GM18498 (cell line): ENCODE measurements around the gene EIF2S1.
"Not testable (repeated sequence)": the region's sequence is repeated elsewhere in the genome, so short reads cannot be mapped to it uniquely, and the experiment has no call there.

ENCODE experiments used
- ATAC-seq: cut with Tn5 transposase; IDR thresholded peaks from one replicate; pipeline ENCODE4 v1.9.1; 2021; ENCODE audit warnings: mild to moderate bottlenecking, moderate library complexity; ENCODE audit not compliant: unreplicated experiment

Gene EIF2S1

DNA sequence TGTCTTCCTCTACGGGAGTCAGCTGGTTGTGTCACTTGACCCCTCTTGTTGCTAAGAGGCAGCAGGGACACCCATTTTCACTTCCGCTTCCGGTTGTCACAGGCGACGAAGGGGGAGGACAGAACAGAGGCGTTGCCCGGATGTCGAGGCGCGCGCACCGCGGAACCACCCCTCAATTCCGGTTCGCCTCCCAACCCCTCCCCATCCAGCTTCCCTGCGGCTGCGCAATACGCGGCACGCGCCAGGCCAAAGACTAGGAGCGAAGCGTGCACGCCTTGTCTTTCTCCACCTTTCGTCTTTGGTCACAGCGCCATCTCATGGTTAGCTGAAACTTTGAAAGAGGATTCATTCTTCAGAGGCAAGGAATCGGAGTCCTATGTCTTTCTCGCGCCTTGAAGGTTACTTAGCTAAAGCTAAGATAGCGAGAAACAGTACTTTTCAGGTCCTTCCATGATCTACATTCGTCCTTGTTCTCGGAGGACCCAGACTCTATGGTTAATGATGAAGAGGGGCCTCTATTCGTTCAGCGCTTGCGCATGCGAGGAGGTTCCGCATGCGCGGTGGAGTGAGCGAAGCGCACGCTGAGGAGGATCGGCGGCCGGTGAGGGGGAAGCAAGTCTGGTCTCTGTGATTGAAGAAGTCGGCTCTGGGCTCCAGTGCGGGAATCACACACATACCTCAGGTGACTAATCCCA lies at the start of gene EIF2S1, which contains the start of gene ATP6V1D:
Gene EIF2S1, plus strand, starts transcription at position 554 of the 695 bp plus-strand sequence. CDS start 4,440 bp downstream, outside the sequence.
Gene ATP6V1D, minus strand, starts transcription at position 30 of the 695 bp plus-strand sequence. CDS start 106 bp downstream, outside the sequence.
- ATAC-seq = peak; percentile 89

DNA sequence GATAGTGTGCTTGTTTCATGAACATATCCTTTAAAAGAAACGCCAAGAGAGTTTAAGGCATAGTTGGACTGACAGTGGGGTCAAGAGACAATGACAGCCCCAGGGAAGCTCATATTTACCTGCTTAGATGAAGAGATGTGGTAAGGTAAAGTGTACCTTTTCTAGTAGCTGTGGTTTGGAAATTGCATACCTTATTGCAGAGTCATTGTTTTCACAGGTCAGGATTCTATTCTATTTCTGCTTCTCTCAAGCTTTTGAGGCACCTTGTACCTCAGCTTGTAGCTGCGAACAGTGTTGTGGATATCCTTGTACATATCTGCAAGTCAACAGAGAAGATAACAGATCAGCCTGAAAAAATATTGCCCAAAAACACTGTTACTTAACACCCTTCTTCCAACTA lies 48.3 kb upstream of the EIF2S1 start:
- ATAC-seq = no peak

DNA sequence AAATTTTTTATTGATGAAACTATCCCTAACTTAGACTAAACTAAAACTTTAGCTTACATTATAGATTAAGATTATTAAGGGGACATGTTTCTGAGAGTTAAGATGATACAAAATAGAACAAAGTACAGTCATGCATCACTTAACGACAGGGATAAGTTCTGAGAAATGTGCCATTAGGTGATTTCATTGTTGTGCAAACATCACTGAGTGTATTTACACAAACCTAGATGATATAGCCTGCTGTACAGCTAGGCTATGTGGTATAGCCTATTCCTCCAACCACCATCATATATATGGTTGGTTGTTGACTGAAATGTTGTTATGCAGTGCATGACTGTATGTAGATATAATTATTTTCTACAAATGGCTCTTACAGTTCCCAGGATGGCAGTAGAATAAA lies 47.0 kb upstream of the EIF2S1 start:
- ATAC-seq = no peak

DNA sequence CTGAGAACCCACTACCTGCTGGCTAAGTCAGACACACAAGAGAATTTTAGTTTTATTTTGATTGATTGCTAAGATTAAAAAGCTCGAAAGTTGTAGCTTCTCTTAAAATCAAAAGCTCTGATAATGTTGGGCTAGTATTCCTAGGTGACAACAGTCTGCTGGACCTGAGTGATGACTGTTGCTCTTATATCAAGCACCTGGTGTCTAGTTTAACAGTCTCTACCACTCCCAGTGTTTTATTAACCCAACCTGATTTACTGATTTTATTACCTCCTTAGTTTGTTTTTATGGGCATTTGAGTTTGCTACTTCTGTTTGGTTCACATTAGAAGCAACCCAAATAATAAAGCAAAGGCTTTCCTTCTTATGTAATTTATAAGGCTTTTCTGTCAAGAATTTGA lies 42.3 kb upstream of the EIF2S1 start:
- no peak for ATAC-seq

DNA sequence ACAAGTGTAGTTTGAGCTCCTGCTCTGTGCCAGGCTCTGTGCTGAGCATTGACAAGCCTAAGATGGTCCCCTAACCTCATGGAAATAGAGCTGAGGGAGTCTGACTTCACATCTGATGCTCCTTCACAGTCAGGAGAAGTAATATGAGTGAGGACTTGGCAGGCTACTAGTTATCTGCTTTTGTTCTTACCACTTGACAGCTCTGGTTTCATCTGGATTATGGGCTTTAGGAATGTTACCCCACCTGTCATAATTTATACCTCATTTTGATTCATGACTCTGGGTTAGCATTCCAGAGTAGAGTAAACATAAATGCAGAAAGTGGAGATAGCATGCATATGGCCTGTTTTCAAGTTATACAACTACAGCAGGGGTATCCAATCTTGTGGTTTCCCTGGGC lies 41.0 kb upstream of the EIF2S1 start:
- no peak for ATAC-seq

DNA sequence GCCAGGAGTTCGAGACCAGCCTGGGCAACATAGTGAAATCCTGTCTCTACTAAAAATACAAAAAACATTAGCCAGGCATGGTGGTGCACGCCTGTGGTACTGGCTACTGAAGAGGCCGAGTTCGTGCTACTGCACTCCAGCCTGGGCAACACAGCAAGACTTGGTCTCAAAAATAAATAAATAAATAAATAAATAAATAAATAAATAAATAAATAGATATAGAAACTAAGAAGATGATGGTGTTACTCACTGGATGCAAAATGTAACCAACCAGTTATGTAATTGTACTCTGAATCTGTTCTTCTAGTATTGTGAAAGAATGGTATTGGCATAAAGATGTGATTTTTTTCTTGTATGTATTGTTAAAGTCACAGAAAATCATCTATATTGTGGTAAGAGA lies 30.5 kb upstream of the EIF2S1 start:
- not testable (repeated sequence) for ATAC-seq

DNA sequence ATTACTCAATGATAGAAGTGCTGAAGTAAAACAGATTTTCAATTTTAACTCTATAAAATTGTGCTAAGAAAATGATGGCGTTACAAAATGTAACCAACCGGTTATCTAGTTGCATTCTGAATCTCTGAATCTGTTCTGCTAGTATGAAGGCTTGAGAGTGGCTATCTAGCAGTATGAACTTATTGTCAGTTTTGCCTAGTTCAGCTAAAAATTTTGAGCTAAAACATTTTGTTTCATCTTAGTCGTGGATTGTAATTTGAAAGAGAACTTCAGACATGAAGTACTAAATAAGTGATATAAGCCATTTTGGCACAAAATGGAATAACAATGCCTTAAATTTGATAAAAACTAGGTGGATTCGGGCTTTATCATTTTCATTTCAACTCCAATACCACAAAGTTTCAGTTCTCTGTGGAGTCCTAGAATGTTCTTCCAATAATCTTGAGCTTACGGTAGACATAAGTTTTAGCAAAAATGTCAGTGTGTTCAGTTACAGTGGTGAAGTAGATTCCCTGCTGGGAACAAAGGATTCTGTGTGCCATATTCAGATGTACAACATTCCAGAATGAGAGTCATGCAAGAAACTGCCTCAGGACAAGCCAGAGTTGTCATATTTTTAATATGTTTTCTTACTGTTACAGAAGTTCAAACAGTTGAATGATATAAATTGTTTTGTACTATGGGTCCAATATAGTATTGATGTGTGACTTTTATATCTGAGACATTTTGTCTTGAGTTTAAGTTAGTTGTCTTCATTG lies 28.6 kb upstream of the EIF2S1 start:
- ATAC-seq = no peak

DNA sequence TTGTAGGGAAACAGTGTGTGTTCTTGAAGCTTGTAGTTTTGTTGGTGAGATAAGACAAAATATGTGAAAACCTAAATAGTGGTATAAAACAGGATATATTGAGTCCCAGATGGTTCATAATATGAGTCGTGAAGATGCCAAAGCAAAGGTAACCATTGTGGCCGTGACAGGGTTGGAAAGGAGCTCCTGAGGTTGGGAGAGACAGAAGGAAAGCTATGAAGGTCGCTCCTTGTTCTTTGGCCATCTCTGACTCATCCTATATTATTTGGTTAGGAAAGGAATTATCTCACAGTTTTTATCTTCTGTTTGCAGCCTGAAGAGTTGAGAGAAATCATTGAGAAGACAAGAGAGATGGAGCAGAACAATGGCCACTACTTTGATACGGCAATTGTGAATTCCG lies 27.7 kb upstream of the EIF2S1 start:
- ATAC-seq = no peak

DNA sequence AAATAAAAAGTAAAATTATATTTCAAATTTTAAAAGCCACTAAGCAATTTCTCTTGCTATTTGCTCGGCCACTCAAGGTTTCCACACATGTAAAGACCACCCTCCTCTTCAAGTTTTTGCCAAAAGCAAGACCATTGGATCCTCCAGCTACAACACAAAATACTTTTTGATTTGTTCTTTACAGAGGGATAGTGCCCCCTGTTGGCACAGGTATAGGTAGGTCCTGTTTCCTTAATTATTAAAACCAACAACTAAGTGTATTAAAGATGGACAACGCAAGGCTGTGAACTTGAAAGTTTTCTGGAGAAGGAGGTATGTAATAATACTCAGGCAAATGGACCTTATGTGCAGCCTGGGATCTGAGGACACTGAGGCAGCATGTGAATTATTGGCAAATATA lies 24.3 kb upstream of the EIF2S1 start:
- ATAC-seq = no peak

DNA sequence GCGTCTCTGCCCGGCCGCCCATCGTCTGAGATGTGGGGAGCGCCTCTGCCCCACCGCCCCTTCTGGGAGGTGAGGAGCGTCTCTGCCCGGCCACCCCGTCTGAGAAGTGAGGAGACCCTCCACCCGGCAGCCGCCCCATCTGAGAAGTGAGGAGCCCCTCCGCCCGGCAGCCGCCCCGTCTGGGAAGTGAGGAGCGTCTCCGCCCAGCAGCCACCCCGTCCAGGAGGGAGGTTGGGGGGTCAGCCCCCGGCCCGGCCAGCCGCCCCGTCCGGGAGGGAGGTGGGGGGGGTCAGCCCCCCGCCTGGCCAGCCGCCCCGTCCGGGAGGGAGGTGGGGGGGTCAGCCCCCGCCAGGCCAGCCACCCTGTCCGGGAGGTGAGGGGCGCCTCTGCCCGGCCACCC lies 18.9 kb upstream of the EIF2S1 start:
- ATAC-seq = not testable (repeated sequence)

DNA sequence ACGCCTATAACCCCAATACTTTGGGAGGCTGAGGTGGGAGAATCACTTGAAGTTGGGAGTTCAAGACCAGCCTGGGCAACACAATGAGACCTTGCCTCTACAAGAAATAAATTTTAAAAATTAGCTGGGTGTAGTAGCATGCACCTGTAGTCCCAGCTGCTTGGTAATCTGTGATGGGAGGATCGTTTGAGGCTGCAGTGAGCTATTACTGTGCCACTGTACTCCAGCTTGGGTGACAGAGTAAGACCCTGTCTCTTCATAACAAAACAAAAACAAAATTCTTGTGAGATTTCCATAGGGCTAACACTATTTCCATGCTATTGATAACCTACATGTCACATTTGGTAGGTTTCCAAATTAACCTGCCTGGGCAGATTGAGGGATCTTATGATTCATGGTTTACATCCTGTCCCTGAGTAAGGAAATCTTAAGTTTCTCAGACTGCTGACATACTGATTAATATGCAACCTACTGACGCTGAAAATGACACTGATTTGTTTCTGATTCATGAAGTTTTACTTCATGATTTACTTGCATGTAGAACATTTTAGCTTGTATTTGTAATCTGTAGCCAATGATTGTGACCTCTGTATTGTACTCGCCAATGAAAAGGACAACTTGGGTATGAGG lies 16.4 kb upstream of the EIF2S1 start:
- no peak for ATAC-seq

DNA sequence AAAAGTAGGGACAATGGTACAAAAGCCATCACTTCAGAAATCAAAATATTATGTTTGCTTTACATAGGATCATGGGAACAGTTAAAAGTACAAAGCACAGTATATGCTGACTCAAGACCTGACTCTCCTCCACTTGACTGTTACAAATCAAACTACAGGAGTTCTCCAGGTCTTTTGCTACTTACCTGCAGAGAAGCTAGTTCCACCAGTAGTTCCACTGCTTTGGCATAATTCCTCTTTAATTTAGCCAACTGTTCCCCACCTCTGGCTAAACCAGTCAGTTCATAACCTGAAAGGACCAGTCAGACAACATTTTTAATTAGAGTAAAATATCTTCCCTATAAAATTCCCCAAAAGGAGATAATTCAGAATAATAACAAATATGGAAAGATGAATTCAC lies 14.5 kb upstream of the EIF2S1 start:
- no peak for ATAC-seq

DNA sequence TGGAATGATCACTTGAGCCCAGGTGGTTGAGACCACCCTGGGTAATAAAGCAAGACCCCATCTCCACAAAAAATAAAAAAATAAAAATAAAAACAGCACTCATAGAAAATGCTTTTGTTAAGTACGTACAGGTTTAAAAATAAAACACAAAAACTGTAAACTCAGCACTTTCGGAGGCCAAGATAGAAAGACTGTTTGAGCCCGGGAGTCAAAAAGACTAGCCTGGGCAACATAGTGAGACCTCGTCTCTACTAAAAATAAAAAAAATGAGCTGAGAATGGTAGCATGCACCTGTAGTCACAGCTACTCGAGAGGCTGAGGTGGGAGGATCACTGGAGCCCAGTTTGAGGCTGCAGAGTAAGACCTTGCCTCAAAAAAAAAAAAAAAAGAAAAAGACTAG lies 8.1 kb upstream of the EIF2S1 start:
- ATAC-seq = no peak

DNA sequence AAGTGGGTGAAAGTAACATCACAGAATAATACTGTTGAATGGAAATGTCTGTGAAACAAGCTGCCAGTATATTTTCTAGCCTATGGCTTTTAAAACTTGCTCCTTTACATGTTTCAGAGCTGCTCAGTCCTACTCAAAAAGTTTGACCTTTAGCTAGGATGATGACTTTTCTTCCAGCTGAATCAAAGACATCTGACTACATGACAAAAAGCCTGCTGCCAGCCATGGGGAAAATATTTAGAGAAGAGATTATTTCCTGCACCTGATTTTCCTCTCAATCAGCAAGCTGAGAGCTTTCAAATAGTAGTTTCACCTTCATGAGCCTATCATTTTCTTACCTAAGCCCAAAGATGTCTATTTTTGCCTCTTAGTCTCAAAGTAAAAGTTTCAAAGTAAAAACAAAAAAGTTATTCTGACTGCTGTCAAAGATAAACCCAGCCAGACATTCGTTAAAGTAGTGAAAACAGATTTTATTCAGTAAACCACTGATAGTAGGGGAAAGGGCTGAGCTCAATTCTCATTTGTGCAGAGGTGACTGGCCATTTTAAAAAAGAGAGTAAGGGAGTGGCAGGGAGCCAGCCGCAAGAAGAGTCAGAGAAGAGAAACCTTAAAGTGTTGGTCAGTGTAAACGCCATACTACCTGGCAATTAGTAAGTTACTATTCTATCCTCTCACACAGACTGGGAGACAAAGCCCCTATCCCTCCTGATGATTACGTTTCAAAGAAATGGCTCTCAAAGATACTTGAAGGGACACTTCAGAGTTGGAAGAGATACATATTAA lies 2.8 kb upstream of the EIF2S1 start:
- ATAC-seq = no peak

DNA sequence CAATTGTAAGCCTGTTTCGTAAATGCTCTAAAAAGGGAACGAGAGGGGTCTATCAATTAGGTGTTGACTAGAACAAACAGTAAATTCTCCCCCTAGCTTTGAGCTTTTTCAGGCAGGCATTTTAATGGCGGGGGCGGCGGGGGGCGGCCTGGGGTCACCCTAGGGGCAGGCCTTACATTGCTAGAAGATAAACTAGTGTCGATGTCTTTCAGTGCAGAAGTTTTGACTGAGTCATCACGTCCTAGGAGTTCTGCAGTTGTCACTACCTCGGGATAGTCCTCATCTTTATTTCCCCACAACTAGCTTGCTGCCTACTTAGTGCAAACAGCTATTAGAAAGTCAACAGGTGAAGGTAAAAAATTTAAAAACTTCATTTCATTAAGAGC lies 2.2 kb upstream of the EIF2S1 start:
- no peak for ATAC-seq

DNA sequence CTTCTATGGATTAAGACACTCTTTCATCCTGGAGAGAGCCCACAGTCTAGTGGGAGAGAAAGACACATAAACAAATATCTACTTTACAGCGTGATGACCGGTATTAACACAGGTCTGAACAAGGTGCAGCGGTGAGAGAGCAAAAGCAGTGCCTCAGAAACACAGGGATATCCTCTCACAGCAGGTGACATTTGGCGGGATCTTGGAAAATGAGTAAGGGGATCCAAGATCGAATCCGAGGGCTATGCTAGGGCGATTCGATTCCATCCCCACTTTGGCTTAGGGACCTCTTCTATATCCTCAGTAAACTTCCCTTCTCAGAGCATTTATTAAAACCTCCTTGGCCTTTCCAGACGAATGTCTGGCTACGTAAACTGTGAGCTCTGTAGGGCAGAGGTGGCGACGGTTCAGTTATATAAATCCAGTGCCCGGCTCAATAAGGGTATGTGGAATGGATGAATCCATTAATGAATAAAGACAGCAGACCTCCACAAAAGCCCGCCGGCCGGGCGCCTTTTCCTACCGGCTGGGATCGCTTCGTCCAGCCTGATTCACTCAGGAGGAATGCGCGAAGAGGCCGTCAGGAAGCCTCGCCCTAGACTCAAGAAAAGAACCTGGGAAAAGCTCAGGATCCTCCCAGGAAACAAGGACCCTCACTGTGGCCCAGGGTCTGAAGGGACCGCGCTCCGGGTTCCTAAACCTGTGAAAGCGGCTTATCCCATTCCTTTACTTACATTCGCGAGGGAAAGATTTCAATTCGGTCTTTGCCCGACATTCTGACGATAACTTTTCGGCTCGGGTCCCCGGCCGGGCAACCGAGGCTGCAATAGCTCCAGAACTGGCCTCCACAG lies 979 bp upstream of the EIF2S1 start:
- peak; percentile 0 for ATAC-seq

DNA sequence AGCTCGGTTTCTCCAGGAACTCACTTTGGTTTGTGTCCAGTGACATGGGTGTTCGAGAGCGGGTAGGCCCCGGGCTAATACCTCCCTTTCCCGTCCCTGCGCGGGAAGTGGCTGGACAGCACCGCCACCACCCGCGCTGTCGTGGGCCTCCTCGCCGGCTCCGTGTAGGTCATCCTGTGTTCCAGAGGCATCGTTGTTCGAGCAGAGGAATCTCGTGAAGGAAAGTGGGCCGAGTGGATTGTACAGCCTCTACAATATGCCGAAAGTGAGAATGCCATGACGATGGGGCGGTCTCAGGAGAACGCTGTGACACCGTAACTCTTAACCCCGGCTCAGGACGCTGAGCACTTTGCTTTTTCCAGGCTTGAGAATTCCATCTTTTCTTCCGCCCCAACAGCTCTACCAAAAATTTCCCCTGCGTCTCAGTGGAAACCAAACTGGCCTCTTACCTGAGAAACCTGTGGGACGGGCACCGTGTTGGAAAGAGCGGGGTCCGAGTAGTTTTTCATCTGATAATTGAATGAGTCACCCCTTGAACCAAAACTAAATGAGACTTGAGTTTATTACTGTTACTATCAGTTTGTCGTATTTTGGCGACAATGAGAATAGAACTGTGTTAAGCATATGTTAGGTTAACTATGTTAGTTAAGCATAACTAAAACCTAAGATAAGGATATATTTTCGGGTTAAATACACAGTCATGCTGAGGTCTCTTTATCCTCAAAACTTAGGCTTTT lies 510 bp downstream of the EIF2S1 start:
- ATAC-seq = peak; percentile 31

DNA sequence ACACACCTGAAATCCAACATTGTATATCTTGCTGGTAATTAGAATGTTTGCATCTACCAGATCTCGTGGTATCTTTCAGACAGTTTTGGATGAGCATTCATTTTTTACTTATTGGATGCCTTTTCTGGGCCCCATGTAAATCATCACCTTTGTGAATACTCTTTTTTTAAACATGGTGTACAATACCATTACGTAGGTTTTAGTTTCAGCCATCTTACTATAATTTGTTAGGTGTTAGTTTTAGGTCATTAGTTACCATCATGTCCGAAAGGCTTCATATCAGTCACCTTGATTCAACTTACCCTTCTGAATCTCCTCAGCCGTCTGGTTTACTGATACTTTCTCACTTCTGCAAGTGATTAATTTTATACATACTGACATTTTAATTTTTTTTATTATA lies 5.3 kb downstream of the EIF2S1 start:
- ATAC-seq = peak; percentile 63

DNA sequence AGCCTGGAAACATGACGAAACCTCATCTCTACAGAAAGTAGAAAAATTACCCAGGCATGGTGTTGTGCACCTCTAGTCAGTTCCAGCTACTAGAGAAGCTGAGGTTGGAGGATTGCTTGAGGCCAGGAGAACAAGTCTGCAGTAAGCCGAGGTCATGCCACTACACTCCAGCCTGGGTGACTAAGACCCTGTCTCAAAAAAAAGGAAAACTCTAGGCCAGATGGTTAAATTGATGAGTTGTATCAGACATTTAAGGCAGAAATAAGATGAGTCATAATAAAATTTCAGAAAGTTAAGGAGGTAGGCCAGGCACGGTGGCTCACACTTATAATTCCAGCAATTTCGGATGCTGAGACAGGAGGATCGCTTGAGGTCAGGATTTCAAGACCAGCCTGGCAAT lies 10.7 kb downstream of the EIF2S1 start:
- no peak for ATAC-seq
